Progenitor cell of endocrine pancreas (in vitro differentiated cells): ENCODE data around the gene SCAMP1. TPM values are rescaled to one million over a fixed set of nuclear protein-coding genes. Genes with fewer than 3 reads are reported as not detected.

Source experiments
- DNase-seq: peaks from one replicate; pipeline ENCODE4 v3.0.0; 2021; ENCODE audit warnings: low spot score; ENCODE audit not compliant: unreplicated experiment
- H3K27ac Mint-ChIP-seq: 2 replicates; pipeline ENCODE4 v1.8.0; 2021; ENCODE audit warnings: mild to moderate bottlenecking, moderate library complexity, mixed read lengths
- H3K27me3 Mint-ChIP-seq: 2 replicates; pipeline ENCODE4 v1.8.0; 2021; ENCODE audit warnings: mixed read lengths
- H3K36me3 Mint-ChIP-seq: 2 replicates; pipeline ENCODE4 v1.8.0; 2022; ENCODE audit warnings: mixed read lengths; ENCODE audit not compliant: insufficient read depth
- H3K4me1 Mint-ChIP-seq: 2 replicates; pipeline ENCODE4 v1.8.0; 2021; ENCODE audit warnings: low read depth, mixed read lengths
- H3K4me3 Mint-ChIP-seq: 2 replicates; pipeline ENCODE4 v1.8.0; 2021; ENCODE audit warnings: low read depth, mild to moderate bottlenecking, moderate library complexity, mixed read lengths
- H3K9me3 Mint-ChIP-seq: 2 replicates; pipeline ENCODE4 v1.8.0; 2021; ENCODE audit warnings: low read depth, mixed read lengths
- total RNA-seq: library from RNA; stranded (reverse); gene quantifications from 2 replicates; pipeline ENCODE4 v1.2.1, GENCODE V29; 2021
- TF ChIP-seq, protein P1 (sequence below): fragments of 200-600 bp; sonication (generic); IDR thresholded peaks from one replicate; pipeline ENCODE4 v1.5.0; 2021; ENCODE audit warnings: antibody characterized with exemption, mild to moderate bottlenecking; ENCODE audit not compliant: unreplicated experiment

The SCAMP1 gene
- total RNA-seq, 1 donor from 2014 or later = 43.5 TPM

DNA sequence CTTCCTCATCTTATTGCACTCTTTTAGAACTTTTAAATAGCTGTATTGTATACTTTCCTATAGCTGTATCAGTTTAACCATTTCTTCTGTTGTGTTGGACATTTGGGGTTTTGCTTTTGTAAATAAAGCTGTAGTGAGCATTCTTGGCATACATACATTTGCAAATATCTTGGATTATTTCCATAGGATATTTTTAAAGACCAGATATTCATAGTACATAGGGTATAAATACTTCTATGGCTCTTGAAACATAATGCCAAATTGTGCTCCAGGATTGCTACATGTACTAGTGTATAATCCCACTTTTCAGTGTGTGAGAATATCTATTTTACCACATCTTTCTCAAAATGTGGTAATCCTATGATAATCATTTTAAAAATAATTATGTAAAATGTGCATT is 51.2 kb downstream of the SCAMP1 start:
- Mint-ChIP-seq H3K4me3 (no peak overlapping the region), H3K27ac (no peak overlapping the region), H3K9me3 (peaks cover 17% of the 10 kb centered on the region), H3K4me1 (peaks cover 10% of the 10 kb centered on the region), H3K27me3 (no peaks in the 10 kb centered on the region), H3K36me3 (peaks cover 21% of the 10 kb centered on the region)
- TF ChIP-seq, protein P1, sequence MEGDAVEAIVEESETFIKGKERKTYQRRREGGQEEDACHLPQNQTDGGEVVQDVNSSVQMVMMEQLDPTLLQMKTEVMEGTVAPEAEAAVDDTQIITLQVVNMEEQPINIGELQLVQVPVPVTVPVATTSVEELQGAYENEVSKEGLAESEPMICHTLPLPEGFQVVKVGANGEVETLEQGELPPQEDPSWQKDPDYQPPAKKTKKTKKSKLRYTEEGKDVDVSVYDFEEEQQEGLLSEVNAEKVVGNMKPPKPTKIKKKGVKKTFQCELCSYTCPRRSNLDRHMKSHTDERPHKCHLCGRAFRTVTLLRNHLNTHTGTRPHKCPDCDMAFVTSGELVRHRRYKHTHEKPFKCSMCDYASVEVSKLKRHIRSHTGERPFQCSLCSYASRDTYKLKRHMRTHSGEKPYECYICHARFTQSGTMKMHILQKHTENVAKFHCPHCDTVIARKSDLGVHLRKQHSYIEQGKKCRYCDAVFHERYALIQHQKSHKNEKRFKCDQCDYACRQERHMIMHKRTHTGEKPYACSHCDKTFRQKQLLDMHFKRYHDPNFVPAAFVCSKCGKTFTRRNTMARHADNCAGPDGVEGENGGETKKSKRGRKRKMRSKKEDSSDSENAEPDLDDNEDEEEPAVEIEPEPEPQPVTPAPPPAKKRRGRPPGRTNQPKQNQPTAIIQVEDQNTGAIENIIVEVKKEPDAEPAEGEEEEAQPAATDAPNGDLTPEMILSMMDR = no peak
- no peak for DNase-seq

- H3K27me3 Mint-ChIP-seq = no peaks in the 10 kb centered on the region
- peaks cover 3% of the 10 kb centered on the region for H3K9me3 Mint-ChIP-seq
- H3K36me3 Mint-ChIP-seq = peaks cover 29% of the 10 kb centered on the region
- no peak overlapping the region for H3K4me3 Mint-ChIP-seq
- TF ChIP-seq, protein P1 = no peak
- peaks cover 3% of the 10 kb centered on the region for H3K4me1 Mint-ChIP-seq
- DNase-seq = no peak
- no peak overlapping the region for H3K27ac Mint-ChIP-seq
Measured at GRCh38 chr5:78416677-78417425, 56.4 kb downstream of the SCAMP1 start.

DNA sequence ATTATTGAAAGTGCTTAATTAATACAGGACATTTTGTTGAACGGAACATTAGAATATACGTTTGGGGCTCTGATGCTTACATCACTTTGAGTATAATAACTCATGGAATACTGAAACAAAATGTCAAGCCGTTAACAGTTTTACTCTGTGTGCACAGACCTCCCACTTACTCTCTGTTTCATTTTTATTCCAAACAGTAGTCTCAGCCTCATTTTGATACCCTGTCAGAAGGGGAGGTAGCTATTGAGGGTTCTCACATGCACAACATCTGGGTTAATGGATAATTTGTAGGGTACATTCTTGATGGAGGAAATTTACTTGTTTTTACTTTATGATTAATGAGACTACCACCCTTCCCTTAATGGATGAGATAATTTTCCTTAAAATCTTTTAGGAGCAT is 59.0 kb downstream of the SCAMP1 start:
- Mint-ChIP-seq H3K9me3 (peaks cover 3% of the 10 kb centered on the region), H3K36me3 (peaks cover 31% of the 10 kb centered on the region), H3K4me3 (no peak overlapping the region), H3K27me3 (no peaks in the 10 kb centered on the region), H3K4me1 (no peaks in the 10 kb centered on the region), H3K27ac (no peak overlapping the region)
- no peak for DNase-seq
- TF ChIP-seq, protein P1 = no peak

GRCh38 chr5:78420548-78420947 is 60.1 kb downstream of the SCAMP1 start:
- Mint-ChIP-seq H3K27me3 (no peaks in the 10 kb centered on the region), H3K36me3 (peaks cover 27% of the 10 kb centered on the region), H3K4me3 (no peak overlapping the region), H3K9me3 (peaks cover 3% of the 10 kb centered on the region), H3K4me1 (no peaks in the 10 kb centered on the region), H3K27ac (no peak overlapping the region)
- TF ChIP-seq, protein P1 = no peak
- no peak for DNase-seq

DNA sequence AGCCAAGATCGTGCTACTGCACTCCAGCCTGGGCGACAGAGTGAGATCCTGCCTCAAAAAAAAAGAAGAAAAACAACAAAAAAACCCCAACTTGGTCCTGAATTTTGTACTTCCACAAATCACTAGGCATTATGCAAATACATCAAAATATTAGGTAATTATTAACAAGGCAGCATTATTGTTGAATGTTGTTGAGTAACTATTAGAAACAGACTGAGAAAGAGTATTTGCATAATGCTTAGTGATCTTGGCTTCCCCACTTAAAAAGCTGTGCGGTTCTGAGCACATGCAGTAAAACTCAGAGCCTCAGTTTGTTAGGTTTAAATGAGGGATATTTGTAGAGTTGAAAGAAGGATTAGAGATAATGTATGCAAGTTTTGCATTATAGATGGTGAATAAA is 64.2 kb downstream of the SCAMP1 start:
- H3K27me3 Mint-ChIP-seq = no peaks in the 10 kb centered on the region
- H3K9me3 Mint-ChIP-seq = peaks cover 18% of the 10 kb centered on the region
- H3K4me1 Mint-ChIP-seq = peaks cover 5% of the 10 kb centered on the region
- H3K4me3 Mint-ChIP-seq = no peak overlapping the region
- peaks cover 31% of the 10 kb centered on the region for H3K36me3 Mint-ChIP-seq
- TF ChIP-seq, protein P1 = no peak
- no peak for DNase-seq
- H3K27ac Mint-ChIP-seq = no peak overlapping the region
